ENCODE results near the gene TXNDC5. TPM values are rescaled to one million over a fixed set of nuclear protein-coding genes. Genes with fewer than 3 reads are reported as not detected.

Gene TXNDC5
- total RNA-seq, 2 donors from 2014 or later: 151 to 172 TPM

- H3K4me1 ChIP-seq (ENCODE audit: control insufficient read depth in 1 of 2, low read depth in 2 of 2): no peaks in the 10 kb centered on the region
- H3K27ac ChIP-seq: no peak overlapping the region
- H3K36me3 ChIP-seq: no peaks in the 10 kb centered on the region
- H3K27me3 ChIP-seq (replicated peaks; ENCODE audit: insufficient read depth): no peaks in the 10 kb centered on the region
- ATAC-seq (ENCODE audit: insufficient number of reproducible peaks, low FRiP score, low read depth): no peak
- H3K4me3 ChIP-seq: no peak overlapping the region
- DNase-seq (ENCODE audit: low spot score): no peak
- TF ChIP-seq CTCF (IDR thresholded peaks at IDR 0.05): no peak
- H3K9me3 ChIP-seq: no peaks in the 10 kb centered on the region
Observed at GRCh38 chr6:7933794-7934193, 23.2 kb upstream of the TXNDC5 start.

- Histone ChIP-seq H3K27me3 (replicated peaks; ENCODE audit: insufficient read depth) (no peaks in the 10 kb centered on the region), H3K27ac (no peak overlapping the region), H3K4me3 (no peak overlapping the region), H3K36me3 (no peaks in the 10 kb centered on the region), H3K4me1 (ENCODE audit: control insufficient read depth in 1 of 2, low read depth in 2 of 2) (no peaks in the 10 kb centered on the region), H3K9me3 (no peaks in the 10 kb centered on the region)
- DNase-seq (ENCODE audit: low spot score) (no peak), ATAC-seq (ENCODE audit: insufficient number of reproducible peaks, low FRiP score, low read depth) (no peak)
- TF ChIP-seq CTCF (IDR thresholded peaks at IDR 0.05): no peak
Observed at GRCh38 chr6:7932625-7933024, 22.0 kb upstream of the TXNDC5 start.

GRCh38 chr6:7924867-7925266, 14.3 kb upstream of the TXNDC5 start:
- Histone ChIP-seq H3K27me3 (replicated peaks; ENCODE audit: insufficient read depth) (no peaks in the 10 kb centered on the region), H3K9me3 (peaks cover 4% of the 10 kb centered on the region), H3K4me1 (ENCODE audit: control insufficient read depth in 1 of 2, low read depth in 2 of 2) (no peaks in the 10 kb centered on the region), H3K36me3 (no peaks in the 10 kb centered on the region), H3K27ac (no peak overlapping the region), H3K4me3 (no peak overlapping the region)
- DNase-seq (ENCODE audit: low spot score): no peak
- no peak for TF ChIP-seq CTCF (IDR thresholded peaks at IDR 0.05)
- no peak for ATAC-seq (ENCODE audit: insufficient number of reproducible peaks, low FRiP score, low read depth)

- no peak for DNase-seq (ENCODE audit: low spot score)
- H3K4me3 ChIP-seq: no peak overlapping the region
- TF ChIP-seq CTCF (IDR thresholded peaks at IDR 0.05): no peak
- H3K9me3 ChIP-seq: peaks cover 4% of the 10 kb centered on the region
- no peaks in the 10 kb centered on the region for H3K27me3 ChIP-seq (replicated peaks; ENCODE audit: insufficient read depth)
- no peak for ATAC-seq (ENCODE audit: insufficient number of reproducible peaks, low FRiP score, low read depth)
- no peak overlapping the region for H3K27ac ChIP-seq
- H3K36me3 ChIP-seq: no peaks in the 10 kb centered on the region
- H3K4me1 ChIP-seq (ENCODE audit: control insufficient read depth in 1 of 2, low read depth in 2 of 2): no peaks in the 10 kb centered on the region
Observed at GRCh38 chr6:7922596-7922995, 12.0 kb upstream of the TXNDC5 start.

- Histone ChIP-seq H3K27me3 (replicated peaks; ENCODE audit: insufficient read depth) (no peaks in the 10 kb centered on the region), H3K4me1 (ENCODE audit: control insufficient read depth in 1 of 2, low read depth in 2 of 2) (no peaks in the 10 kb centered on the region), H3K27ac (no peak overlapping the region), H3K9me3 (peaks cover 4% of the 10 kb centered on the region), H3K4me3 (no peak overlapping the region), H3K36me3 (no peaks in the 10 kb centered on the region)
- ATAC-seq (ENCODE audit: insufficient number of reproducible peaks, low FRiP score, low read depth): no peak
- no peak for TF ChIP-seq CTCF (IDR thresholded peaks at IDR 0.05)
- DNase-seq (ENCODE audit: low spot score): no peak
Observed at GRCh38 chr6:7921632-7922092, 11.1 kb upstream of the TXNDC5 start.
